Right lobe of liver (tissue), 4 donors: Measurements from ENCODE around the gene YTHDF2.

Source experiments
- POLR2A ChIP-seq: fragments of 450-650 bp; IDR thresholded peaks from one replicate; pipeline ENCODE4 v1.6.1; 2017; ENCODE audit warnings: antibody characterized with exemption, mild to moderate bottlenecking
- TF ChIP-seq, protein P1 (sequence below), 4 donors: fragments of 200-600 bp in 3 of 4; fragments of 450-650 bp in 1 of 4; IDR thresholded peaks; one replicate each; pipeline versions ENCODE4 v1.5.1 to v1.8.0; 2016 to 2022; ENCODE audit warnings: antibody characterized with exemption in 4 of 4, mild to moderate bottlenecking in 2 of 4
- donor health status: DM: no; HTN: no; CAD: no.
- donor health status: DM: no; HTN: no; CAD: no.
- donor health status: DM: no; HTN: yes; CAD: no.

- TF ChIP-seq, protein P1, sequence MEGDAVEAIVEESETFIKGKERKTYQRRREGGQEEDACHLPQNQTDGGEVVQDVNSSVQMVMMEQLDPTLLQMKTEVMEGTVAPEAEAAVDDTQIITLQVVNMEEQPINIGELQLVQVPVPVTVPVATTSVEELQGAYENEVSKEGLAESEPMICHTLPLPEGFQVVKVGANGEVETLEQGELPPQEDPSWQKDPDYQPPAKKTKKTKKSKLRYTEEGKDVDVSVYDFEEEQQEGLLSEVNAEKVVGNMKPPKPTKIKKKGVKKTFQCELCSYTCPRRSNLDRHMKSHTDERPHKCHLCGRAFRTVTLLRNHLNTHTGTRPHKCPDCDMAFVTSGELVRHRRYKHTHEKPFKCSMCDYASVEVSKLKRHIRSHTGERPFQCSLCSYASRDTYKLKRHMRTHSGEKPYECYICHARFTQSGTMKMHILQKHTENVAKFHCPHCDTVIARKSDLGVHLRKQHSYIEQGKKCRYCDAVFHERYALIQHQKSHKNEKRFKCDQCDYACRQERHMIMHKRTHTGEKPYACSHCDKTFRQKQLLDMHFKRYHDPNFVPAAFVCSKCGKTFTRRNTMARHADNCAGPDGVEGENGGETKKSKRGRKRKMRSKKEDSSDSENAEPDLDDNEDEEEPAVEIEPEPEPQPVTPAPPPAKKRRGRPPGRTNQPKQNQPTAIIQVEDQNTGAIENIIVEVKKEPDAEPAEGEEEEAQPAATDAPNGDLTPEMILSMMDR (IDR thresholded peaks at IDR 0.05), result no peak
- no peak for TF ChIP-seq POLR2A
Observed at GRCh38 chr1:28766532-28767183, 29.9 kb downstream of the YTHDF2 start.
